Motor neuron (in vitro differentiated cells): ENCODE measurements around the gene OR2B2. TPM values are rescaled to one million over a fixed set of nuclear protein-coding genes. Genes with fewer than 3 reads are reported as not detected.

Source experiments
- ATAC-seq, 8 experiments: fragments of 200-7000 bp; cut with Tn5 transposase; replicated peaks in 6 of 8; 2 replicates each; pipeline ENCODE4 v1.8.0; 2021; ENCODE audit warnings: mild to moderate bottlenecking in 8 of 8, moderate library complexity in 8 of 8
- H3K27ac ChIP-seq, 2 donors: fragments of 250-450 bp; sonication (Bioruptor Pico); 2 replicates each; pipeline ENCODE4 v1.9.0; 2021; ENCODE audit warnings: antibody characterized with exemption in 2 of 2, mild to moderate bottlenecking in 2 of 2, moderate library complexity in 1 of 2
- H3K4me1 ChIP-seq, 2 donors: fragments of 250-450 bp; sonication (Bioruptor Pico); replicated peaks in 1 of 2; 2 replicates each; pipeline ENCODE4 v1.6.1; 2021; ENCODE audit warnings: antibody characterized with exemption in 2 of 2, mild to moderate bottlenecking in 2 of 2, moderate library complexity in 1 of 2
- H3K4me3 ChIP-seq, 5 donors: fragments of 250-450 bp; sonication (Bioruptor Pico); 2 replicates each; pipeline ENCODE4 v1.9.0; 2021; ENCODE audit warnings: antibody characterized with exemption in 5 of 5, mild to moderate bottlenecking in 5 of 5, moderate library complexity in 4 of 5
- WGBS, 10 experiments: fragments of 450-650 bp; shearing (Covaris generic); methylation state at CpG; one replicate each; pipeline ENCODE4 v1.0.0; 2022; 5-methylcytosine and 5-hydroxymethylcytosine counted together
- in situ Hi-C, 9 experiments: fragments of 400-800 bp; cut with MboI; loops; one replicate each; pipeline ENCODE4 v1.15.0; 2021; ENCODE audit warnings: low sequenced_read_pairs in 9 of 9, low pct_unique_long_range_greater_than_20kb in 2 of 9; ENCODE audit not compliant: unreplicated experiment in 9 of 9
- total RNA-seq, 8 experiments: library from RNA; unstranded; fragments of 300-600 nt; gene quantifications; 2 replicates each; pipeline versions ENCODE4 v1.2.3 to v1.2.4, GENCODE V29; 2022

The OR2B2 gene
- total RNA-seq, 8 experiments from 2014 or later: 0.17 to 0.76 (median 0.36) TPM; not detected in 4

- peak overlapping the region; percentile 45 to 84 (median 52) for H3K4me3 ChIP-seq
- H3K4me1 ChIP-seq: peaks cover 5 to 9% of the 10 kb centered on the region in 2 donors
- WGBS, 10 experiments: 0 to 80% (median 12%) methylated on average over 1 to 16 of the region's 16 CpGs
- peak in 3 of 8 experiments; percentile 5 to 6 (median 6) for ATAC-seq
- peak overlapping the region in 1 of 2 donors; percentile 85 for H3K27ac ChIP-seq
- in situ Hi-C loops: loop anchor here in 1 of 9 experiments (25.0 kb wide), 1 partner anchor 1835 kb away; a partner anchor contains a TSS
These were observed 39.6 kb downstream of the OR2B2 start for GRCh38 chr6:27872642-27873020.

GRCh38 chr6:27871924-27872638 is 40.1 kb downstream of the OR2B2 start:
- Histone ChIP-seq H3K27ac (peak overlapping the region; percentile 71 to 85), H3K4me1 (peaks cover 5 to 10% of the 10 kb centered on the region in 2 donors), H3K4me3 (peak overlapping the region; percentile 45 to 84 (median 52))
- in situ Hi-C loops: loop anchor here in 1 of 9 experiments (25.0 kb wide), 1 partner anchor 1835 kb away; a partner anchor contains a TSS
- 0 to 60% (median 4%) methylated on average over 3 to 27 of the region's 49 CpGs; no CpG with 5 or more reads in 1 of the 10 experiments for WGBS, 10 experiments
- ATAC-seq: peak; percentile 80 to 91 (median 86)

- Histone ChIP-seq H3K27ac (no peak overlapping the region), H3K4me1 (peaks cover 5 to 15% of the 10 kb centered on the region in 2 donors), H3K4me3 (no peak overlapping the region)
- in situ Hi-C loops: loop anchor here in 1 of 9 experiments (25.0 kb wide), 1 partner anchor 1833 kb away; a partner anchor contains a TSS
- 60 to 93% (median 81%) methylated on average over 3 to 9 of the region's 9 CpGs; no CpG with 5 or more reads in 2 of the 10 experiments for WGBS, 10 experiments
- ATAC-seq: no peak
These were observed 41.8 kb downstream of the OR2B2 start for GRCh38 chr6:27870291-27870870.

- H3K4me3 ChIP-seq: no peak overlapping the region
These were observed 43.9 kb downstream of the OR2B2 start for GRCh38 chr6:27868311-27868710.

GRCh38 chr6:27867945-27868300 is 44.3 kb downstream of the OR2B2 start:
- ATAC-seq: no peak
- WGBS, 10 experiments: 63 to 100% (median 90%) methylated on average over 1 of the region's 1 CpG; no CpG with 5 or more reads in 3 of the 10 experiments
- H3K27ac ChIP-seq: no peak overlapping the region
- in situ Hi-C loops: loop anchor here in 1 of 9 experiments (25.0 kb wide), 1 partner anchor 1831 kb away; a partner anchor contains a TSS
- H3K4me3 ChIP-seq: peak overlapping the region in 3 of 5 donors; percentile 55 to 84 (median 61)
- peaks cover 3 to 15% of the 10 kb centered on the region in 2 donors for H3K4me1 ChIP-seq

More at GRCh38 chr6:27868311-27868710, 43.9 kb downstream of the OR2B2 start:
- in situ Hi-C loops: loop anchor here in 1 of 9 experiments (25.0 kb wide), 1 partner anchor 1831 kb away; a partner anchor contains a TSS
- Histone ChIP-seq H3K4me1 (peaks cover 4 to 15% of the 10 kb centered on the region in 2 donors), H3K27ac (no peak overlapping the region)
- ATAC-seq: no peak
- WGBS, 10 experiments: 73 to 93% (median 84%) methylated on average over 2 to 3 of the region's 3 CpGs; no CpG with 5 or more reads in 2 of the 10 experiments

- no peak overlapping the region for H3K27ac ChIP-seq
- ATAC-seq: peak; percentile 27 to 57 (median 48)
- H3K4me1 ChIP-seq: peaks cover 3 to 15% of the 10 kb centered on the region in 2 donors
- in situ Hi-C loops: loop anchor here in 1 of 9 experiments (25.0 kb wide), 1 partner anchor 1830 kb away; a partner anchor contains a TSS
- WGBS, 10 experiments: 2 to 10% (median 5%) methylated on average over 9 to 37 of the region's 45 CpGs; no CpG with 5 or more reads in 2 of the 10 experiments
- H3K4me3 ChIP-seq: peak overlapping the region; percentile 55 to 84 (median 61)
These were observed 44.9 kb downstream of the OR2B2 start for GRCh38 chr6:27867051-27867944.

GRCh38 chr6:27866357-27867050 is 45.7 kb downstream of the OR2B2 start:
- in situ Hi-C loops: loop anchor here in 1 of 9 experiments (25.0 kb wide), 1 partner anchor 1829 kb away; a partner anchor contains a TSS

GRCh38 chr6:27865850-27866356 is 46.3 kb downstream of the OR2B2 start:
- WGBS, 10 experiments: 0 to 3% (median 0%) methylated on average over 1 to 13 of the region's 17 CpGs; no CpG with 5 or more reads in 2 of the 10 experiments
- H3K4me1 ChIP-seq: peaks cover 3 to 11% of the 10 kb centered on the region in 2 donors
- ATAC-seq: peak in 6 of 8 experiments; percentile 11 to 44 (median 30)
- no peak overlapping the region for H3K27ac ChIP-seq
- peak overlapping the region; percentile 55 to 84 (median 61) for H3K4me3 ChIP-seq
- in situ Hi-C loops: loop anchor here in 1 of 9 experiments (25.0 kb wide), 1 partner anchor 1829 kb away; a partner anchor contains a TSS

More at GRCh38 chr6:27866357-27867050, 45.7 kb downstream of the OR2B2 start:
- Histone ChIP-seq H3K4me3 (peak overlapping the region; percentile 55 to 84 (median 61)), H3K27ac (no peak overlapping the region), H3K4me1 (peaks cover 3 to 14% of the 10 kb centered on the region in 2 donors)
- WGBS, 10 experiments: 0 to 4% (median 0%) methylated on average over 2 to 23 of the region's 27 CpGs; no CpG with 5 or more reads in 2 of the 10 experiments
- peak in 7 of 8 experiments; percentile 2 to 20 (median 15) for ATAC-seq

GRCh38 chr6:27864906-27865849 is 47.0 kb downstream of the OR2B2 start:
- peak; percentile 71 to 84 (median 76) for ATAC-seq
- peaks cover 3 to 11% of the 10 kb centered on the region in 2 donors for H3K4me1 ChIP-seq
- 0 to 68% (median 4%) methylated on average over 3 to 40 of the region's 58 CpGs for WGBS, 10 experiments
- H3K27ac ChIP-seq: peak overlapping the region; percentile 35 to 74
- H3K4me3 ChIP-seq: peak overlapping the region; percentile 55 to 84 (median 61)
- in situ Hi-C loops: loop anchor here in 1 of 9 experiments (25.0 kb wide), 1 partner anchor 1828 kb away; a partner anchor contains a TSS

GRCh38 chr6:27863962-27864905 is 48.0 kb downstream of the OR2B2 start:
- H3K4me1 ChIP-seq: peaks cover 3 to 11% of the 10 kb centered on the region in 2 donors
- H3K27ac ChIP-seq: peak overlapping the region; percentile 35 to 74
- WGBS, 10 experiments: 1 to 100% (median 62%) methylated on average over 1 to 33 of the region's 51 CpGs
- ATAC-seq: peak in 2 of 8 experiments; percentile 3 to 17
- peak overlapping the region; percentile 55 to 84 (median 61) for H3K4me3 ChIP-seq
- in situ Hi-C loops: loop anchor here in 1 of 9 experiments (25.0 kb wide), 1 partner anchor 1827 kb away; a partner anchor contains a TSS
